NCI-H1105 (cell line): ENCODE data around the gene CYTH4.

Experiments
- DNase-seq: peaks from one replicate; lab custom pipeline; 2025; lab: John Stamatoyannopoulos, UW

CYTH4 gene

DNA sequence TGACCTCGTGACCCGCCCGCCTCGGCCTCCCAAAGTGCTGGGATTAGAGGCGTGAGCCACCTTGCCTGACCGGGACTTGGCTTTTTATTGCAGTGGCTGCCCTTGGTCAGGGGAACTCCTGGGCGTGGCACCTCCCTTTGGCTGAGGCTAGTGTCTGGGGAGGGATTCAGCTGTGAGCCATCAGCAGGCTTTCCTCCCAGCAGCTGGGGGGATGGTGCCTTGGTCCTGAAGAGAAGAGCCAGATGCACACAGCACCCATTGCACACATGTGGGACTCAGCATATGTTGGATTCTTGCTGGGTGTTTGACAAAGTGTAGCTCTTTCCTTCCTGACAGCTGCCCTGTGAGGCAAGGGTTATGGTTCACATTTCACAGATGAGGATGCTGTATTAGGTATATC, 8.4 kb downstream of the CYTH4 start:
- no peak for DNase-seq

DNA sequence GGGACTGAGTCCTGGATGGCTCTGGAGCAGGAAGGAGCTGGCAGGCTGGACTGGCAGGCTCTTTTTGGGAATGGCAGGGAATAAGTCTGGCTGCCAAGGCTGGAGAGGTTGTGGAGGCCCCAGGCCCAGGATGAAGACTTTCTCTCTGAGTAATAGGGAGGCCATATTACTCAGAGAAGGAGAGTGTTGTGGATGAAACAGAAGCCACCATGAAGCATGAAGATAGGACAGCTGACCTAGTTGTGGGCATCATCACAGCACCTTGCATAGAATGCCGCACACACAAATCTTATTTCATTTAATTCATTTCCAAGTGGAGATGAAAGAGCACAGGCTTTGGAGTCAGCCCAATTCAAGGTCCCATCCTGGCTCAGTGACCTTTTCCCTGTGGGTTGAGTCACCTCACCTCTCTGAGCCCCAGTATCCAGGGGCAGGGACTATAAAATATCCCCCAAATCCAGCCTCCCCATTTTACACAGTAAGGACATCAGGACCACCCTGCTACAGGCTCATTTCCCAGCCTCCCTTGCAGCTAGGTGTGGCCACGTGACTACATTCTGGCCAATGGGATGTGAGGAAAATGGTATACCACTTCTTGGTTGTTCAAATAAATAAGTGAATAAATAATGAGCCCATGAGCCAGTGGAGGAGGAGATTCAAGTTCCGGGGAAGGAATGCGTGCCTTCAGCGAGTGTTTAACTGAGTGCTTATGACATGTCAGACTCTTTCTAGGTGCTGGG, 9.4 kb downstream of the CYTH4 start:
- DNase-seq, result no peak

DNA sequence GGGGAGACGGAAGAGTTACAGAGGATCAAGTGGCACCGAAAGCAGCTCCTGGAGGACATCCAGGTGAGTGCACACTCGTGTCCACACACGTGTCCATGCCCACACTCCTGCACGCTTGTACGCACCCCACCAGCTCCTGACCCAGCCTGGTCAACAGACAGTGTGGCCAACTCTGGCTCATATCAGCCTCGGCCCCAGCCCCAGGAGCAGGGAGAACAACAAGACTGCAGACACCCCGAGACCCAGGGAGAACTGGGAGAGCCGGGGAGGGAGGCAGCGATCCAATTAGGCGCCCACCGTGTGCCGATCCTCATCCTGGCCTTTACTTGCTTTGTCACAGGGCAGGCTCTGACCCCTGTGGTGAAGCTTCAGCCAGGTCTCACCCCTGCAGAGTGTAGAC, 10.3 kb downstream of the CYTH4 start:
- DNase-seq, result no peak

DNA sequence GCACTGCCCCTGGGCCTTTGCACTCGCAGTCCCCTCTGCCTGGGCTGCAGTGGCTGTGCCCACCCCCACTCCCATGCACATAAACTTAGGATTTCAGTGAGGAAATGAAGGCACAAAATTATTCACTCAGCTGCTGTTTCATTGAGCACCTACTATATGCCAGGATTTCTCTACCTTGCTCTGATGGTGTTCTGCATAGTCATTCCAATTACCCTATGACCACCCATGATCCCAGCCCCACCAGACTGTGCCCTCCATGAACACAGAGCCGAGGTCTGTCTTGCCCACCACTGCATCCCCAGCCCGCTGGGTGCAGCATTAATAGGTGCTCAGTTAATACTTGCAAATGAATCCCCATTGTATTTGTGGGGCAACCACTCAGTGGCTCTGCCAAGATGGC, 10.9 kb downstream of the CYTH4 start:
- no peak for DNase-seq

DNA sequence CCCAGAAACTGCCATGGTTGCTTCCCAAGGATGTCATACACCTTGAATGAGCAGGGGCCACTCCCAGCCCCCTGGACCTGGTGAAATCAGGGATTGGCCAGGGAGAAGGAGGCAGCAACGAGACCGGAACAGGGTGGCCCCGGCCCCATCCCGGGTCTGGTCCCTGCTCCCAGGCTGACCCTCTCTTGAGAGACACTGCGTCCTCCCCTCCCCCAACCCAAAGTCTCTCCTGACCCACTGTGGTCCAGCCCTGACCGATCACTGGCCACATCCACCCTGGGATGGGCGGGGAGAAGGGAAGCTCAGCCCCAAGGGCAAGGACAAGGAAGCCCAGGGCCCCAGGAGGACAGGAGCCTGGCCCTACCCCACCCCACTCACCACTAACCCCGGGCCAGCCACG, 12.4 kb downstream of the CYTH4 start:
- DNase-seq, result no peak

DNA sequence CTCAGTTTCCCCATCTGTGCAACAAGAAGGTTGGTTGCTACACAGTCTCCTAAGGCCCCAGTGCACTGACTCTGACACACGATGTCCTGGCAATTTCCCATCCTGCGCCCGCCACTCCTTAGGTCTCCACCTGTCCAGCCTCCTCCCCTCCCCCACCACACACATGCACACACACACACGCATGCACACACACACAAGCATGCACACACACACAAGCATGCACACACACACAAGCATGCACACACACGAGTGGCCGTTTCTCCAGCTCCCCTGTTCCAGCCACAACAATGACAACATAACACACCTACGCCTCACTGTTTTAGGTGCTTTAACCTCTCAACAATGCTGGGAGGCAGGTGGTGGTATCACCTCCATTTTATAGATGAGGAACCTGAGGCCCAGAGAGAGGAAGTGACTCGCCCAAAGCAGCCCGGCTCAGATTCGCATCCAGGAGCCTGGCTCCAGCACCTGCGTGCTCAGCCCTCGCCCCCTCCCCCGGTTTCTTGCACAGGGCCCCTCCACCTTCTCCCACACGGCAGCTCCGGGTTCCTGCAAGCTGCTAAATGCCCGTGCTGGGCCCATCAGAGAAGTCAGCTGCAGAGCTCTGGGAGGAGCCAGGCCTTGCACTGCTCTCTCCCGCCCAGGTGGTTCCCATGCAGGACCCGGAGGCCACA, 13.0 kb downstream of the CYTH4 start:
- no peak for DNase-seq

DNA sequence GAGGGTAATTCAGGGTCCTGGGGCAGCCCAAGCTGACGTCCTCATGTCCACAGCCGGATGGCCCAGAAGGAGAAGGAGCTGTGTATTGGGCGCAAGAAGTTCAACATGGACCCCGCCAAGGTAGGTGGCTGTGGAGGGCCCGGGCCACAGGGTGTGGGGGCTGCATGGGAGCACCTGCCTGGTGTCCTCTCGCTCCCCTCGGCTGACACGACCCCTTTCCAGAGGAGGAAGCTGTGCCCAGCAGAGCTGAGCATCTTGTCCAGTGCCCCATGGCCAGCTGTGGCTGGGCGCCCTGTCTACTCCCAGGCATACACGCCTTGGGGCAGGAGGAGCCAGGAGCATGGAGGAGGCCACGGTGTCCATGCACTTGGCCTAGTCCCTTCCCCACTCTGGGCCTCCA, 13.6 kb downstream of the CYTH4 start:
- DNase-seq, result no peak

DNA sequence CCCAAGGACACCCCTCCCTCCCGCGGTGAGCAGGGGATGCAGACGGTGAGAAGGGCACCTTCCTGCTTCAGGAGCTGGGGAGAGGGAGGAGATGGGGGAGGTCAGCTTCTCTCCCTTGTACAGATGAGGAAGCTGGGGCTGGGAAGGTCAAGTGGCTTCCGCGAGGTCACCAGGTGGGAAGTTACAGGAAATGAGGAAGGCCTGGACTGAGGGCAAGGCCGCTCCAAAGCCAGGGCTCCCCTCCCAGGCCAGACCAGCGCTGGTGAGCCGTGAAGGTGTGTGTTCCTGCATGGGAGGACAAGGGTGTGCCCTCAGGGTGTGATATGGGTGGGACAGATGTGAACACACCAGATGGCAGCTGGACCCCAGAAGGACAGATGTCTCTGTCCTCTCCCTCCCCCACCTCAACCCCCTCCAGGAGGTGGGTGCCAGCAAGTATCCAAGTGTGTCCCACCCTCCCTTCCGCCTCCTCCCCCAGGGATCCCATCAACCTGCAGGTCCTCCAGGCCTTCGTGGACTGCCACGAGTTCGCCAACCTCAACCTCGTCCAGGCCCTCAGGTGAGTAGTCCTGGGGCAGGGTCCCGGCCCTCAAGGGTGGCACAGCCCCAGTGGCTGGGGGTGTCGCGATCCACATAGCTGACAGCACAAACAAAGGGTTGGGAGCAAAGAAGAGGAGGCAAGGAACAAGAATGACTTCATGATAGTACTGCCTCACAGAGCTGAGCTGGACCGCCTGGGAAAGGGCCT, 16.6 kb downstream of the CYTH4 start:
- no peak for DNase-seq

DNA sequence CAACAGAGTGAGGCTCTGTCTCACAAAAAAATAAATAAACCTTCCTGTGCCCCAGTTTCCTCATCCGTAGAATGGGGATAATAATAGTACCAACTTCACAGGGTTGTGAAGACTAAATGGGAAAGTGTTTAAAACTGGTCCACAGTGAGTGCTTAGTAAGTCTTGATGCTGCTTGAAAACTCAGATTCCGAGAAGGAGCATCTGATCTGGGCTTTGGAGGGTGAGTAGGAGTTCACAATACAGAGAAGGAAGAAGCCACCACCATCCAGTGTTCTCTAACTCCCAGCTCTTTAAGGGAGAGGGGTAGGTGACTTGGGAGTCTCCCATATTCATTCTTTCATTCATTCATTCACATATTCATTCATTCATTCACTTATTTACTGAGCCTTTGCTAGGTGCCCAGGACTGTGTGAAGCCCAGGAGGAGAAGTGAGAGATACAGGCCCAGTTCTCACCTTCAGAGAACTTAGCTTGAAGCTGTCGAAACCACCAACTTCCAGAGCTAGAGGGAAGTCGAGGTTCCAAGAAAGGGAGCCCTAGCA, 17.7 kb downstream of the CYTH4 start:
- no peak for DNase-seq

DNA sequence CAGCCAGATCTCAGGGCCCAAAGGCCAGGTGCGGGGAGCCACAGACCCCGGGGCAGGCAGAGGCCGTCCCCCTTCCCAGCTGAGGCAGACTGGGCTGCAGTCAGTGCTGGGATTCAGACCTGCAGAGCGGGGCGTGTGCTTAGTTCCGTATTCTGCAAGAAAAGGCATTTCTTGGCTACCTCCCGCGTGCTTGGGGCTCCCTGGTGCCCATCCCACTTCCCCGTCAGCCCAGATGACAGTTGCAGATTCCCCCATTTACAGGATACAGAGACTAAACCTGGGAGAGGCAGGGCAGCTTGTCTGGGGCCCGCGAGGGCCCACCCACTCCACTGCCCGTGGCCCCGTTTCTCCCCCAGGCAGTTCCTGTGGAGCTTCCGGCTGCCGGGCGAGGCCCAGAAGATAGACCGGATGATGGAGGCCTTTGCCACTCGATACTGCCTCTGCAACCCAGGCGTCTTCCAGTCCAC, 18.3 kb downstream of the CYTH4 start:
- no peak for DNase-seq

DNA sequence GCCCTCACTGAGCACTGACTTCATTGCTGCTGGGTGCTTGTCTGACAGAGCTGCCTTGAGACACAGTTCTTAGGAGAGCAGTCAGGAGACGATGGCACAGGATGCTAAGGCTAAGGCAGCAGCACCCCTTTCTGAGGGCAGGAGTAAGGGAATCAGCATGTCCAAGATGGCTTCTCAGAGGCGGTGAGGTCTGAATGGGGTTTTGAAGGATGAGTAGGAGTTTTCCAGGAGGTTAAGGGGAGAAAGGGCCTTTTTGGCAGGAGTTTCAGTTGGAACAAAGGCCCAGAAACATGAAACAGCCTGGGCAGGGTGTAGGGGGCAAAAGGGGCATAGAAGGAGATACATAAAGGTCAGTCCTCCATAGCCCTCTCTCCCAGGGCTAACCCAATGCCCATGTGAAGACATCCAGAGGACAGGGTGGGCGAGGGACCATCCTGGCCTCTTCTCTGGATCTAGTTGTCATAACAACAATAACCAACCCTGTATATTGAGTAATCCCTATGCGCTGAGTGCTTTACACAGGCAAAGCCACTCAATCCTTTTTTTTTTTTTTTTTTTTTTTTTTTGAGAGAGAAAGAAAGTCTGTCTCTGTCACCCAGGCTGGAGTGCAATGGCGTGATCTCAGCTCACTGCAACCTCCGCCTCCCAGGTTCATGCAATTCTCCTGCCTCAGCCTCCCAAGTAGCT, 19.0 kb downstream of the CYTH4 start:
- DNase-seq, result no peak

DNA sequence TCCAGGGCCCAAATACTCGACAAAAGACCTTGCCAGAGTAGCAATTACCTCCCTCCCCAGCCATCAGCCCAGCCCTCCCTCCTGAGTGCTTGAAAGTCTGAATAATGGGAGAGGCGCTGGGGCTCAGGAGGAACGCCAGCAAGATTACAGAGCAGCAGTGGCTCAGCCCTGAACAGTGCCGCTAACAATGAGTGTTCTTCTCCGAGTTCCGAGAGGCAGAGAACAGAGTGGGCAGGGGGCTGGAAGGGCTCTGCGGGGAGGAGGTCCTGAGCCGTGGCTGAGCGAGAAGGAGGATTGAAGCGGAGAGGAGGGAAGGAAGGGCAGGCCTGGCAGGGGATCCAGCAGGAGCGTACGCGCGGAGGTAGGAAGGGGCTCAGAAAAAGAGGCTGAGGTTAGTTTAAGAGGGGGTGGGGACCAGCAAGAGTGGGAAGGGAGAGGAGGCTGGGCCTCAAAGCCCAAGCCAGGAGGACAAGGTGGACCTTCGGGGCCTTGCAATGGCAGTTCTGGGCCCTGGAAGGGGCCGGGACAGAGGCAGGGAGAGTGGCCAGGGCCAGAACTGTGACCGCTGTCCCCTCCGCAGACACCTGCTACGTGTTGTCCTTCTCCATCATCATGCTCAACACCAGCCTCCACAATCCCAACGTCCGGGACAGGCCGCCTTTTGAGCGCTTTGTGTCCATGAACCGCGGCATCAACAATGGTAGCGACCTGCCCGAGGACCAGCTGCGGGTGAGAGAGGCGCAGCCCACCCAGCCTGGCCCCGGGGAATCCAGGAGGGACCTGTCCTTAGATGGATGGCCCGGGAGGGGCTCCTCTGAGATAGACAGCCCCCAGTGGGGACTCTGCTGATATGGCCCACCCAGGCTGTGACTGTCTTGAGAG, 20.6 kb downstream of the CYTH4 start:
- DNase-seq, result no peak

DNA sequence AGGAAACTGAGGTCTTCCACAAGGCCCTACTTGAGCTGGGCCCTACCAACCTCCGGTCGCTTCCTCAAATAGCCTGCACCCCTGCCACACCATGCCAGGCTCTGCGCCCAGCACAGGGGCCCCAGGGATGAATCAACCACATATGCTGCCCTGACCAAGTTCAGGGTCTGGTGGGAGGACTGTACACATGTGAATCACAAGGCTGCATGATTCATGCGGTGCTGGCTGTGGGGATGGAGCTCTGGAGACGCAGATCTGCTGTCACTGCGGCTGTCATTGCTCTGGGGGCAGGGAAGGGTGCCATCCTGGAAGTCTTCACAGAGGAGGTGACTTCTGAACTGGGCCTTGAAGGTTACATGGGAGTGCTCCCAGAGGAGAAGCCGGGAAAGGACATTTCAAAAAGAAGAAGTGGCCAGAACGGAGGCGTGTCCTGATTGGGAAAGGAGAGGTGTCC, 21.5 kb downstream of the CYTH4 start:
- DNase-seq, result no peak

DNA sequence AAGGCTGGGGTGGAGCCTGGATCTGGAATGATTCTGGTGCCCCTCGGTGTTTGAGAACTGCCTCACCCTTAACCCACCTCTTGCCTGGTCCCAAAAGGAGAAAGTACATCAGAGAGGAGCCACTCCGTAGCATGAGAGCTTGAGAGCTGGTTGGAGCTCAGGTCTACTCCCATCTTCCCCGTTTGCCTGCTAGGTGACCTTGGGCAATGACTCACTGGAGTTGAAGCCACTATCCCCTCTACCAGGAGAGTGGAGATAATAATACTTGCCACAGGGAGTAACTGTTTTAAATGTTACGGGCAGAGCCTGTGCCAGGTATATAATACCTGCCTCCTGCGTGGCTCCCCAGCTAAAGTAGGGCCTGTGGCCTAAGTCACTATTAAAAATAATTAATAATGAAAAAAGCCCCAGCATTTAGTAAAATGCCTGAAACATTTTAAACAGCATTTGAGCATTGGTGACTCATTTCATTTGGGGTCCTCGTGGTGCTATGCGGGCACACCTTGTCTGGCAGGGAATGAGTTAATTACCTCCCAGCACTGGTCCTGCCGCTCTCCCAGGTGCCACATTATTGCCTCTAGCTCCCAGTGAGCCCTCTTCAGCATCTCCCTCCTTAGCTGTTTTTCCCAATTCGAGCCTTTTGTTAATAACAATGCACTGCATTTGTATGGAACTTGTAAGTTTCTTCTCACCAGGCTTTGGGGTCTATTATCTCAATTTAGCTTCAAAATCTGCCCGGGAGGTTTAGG, 22.5 kb downstream of the CYTH4 start:
- no peak for DNase-seq

DNA sequence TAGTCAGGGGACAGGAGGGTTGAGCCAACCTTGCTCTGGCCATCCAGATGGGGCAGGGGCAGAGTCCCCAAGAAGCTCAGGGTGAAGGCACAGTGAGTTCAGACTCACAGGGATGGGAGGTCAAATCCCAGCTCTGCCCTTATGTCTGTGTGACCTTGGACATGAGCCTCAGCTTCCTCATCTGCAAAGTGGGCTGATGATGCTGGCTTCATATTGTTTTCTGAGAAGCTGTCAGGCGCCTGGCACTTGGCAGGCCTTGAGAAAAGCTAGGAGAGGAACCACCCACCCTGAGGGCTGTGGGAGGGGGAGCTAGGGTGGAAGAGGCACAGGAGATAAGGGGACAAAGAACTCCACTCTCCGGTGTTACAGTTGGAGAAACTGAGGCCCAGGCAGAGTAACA, 23.6 kb downstream of the CYTH4 start:
- no peak for DNase-seq

DNA sequence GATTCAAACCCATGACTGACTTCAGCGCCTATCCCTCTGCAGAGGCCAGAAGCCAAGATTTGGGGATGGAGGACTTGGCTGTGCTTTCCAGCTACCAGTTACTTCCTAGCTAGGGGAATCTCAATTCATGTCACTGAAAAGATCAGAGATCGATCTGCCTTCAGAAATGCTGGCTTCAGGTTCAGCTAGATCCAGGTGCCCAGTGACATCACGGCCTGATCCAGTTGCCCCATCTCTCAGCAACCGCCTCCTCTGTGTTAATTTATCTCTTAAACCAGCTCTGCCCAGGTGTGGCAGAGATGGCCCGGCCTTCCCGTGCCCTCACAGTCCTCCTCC, 24.2 kb downstream of the CYTH4 start:
- no peak for DNase-seq

DNA sequence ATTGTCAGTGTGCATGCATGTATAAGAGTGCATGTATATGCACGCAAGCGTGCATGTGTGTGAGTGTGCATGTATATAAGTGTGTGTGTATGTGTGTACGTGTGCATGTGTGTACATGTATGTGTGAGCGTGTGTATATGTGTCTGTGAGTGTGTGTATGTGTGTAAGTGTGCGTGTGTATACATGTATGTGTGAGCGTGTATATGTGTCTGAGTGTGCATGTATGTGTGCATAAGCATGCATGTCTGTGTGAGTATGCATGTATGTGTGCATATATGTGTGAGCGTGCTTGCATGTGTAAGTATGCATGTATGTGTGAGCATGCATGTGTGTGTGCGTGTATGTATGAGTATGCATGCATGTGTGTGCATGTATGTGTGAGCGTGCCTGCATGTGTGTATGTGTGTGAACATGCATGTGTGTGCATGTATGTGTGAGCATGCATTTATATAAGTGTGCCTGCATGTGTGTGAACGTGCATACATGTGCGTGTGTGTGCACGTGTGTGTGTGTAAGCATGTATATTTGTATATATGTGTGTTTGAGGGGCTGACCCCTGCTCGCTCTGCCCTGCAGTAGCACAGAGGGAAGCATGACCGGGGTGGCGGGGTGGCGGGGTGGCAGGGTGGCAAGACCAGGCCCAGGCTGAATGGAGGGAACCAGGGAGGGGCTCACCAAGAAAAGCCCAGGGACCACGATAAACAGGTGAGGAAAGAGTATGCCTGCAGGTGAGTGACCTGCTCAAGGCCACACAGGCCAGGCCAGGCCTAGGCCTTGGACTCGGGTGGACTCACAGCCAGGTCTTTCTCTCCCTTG, 26.3 kb downstream of the CYTH4 start:
- DNase-seq, result no peak

DNA sequence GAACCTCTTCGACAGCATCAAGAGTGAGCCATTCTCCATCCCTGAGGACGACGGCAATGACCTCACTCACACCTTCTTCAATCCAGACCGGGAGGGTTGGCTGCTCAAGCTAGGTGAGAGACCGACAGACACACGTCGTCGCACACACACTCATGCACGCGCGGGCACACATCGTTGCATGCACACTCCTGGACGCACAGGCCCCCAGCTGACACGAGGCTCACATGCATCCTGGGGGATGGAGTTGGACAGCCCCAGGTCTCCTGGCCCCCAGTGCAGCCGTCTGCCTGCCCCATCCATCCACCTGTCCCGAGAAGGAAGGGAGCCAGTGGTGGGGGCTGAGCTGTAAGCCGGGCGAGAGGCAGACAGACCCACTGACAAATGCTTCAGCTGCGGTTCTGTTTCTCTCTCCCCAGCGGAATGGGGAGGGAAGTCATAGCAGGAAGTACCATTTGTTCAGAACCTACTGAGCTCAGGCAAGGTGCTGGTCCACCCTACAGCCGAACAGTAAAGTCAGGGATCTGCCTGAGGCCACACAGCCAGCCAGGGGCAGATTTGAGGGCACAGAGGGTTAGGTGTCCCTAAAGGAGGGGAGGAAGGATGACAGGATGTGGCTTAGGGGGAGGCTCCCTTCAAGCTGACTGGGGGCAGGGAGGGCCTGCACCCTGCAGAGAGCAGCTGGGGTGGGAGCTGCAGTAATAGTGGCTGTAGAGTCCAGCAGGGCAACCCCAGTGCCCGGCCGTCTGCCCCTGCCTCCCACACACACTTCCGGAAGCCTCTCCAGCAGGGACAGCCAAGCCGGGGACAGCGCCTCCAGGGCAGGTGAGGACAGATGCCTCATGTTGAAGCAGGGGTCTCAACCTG, 27.1 kb downstream of the CYTH4 start:
- DNase-seq, result no peak
